Measurements from ENCODE around the gene TMOD3. TPM values are rescaled to one million over a fixed set of nuclear protein-coding genes. Genes with fewer than 3 reads are reported as not detected.
"Not testable (repeated sequence)": the region's sequence is repeated elsewhere in the genome, so short reads cannot be mapped to it uniquely, and the experiment has no call there.

TMOD3 gene
- total and polyA plus RNA-seq, 4 donors = 12.4 to 108 (median 41.1) TPM

DNA sequence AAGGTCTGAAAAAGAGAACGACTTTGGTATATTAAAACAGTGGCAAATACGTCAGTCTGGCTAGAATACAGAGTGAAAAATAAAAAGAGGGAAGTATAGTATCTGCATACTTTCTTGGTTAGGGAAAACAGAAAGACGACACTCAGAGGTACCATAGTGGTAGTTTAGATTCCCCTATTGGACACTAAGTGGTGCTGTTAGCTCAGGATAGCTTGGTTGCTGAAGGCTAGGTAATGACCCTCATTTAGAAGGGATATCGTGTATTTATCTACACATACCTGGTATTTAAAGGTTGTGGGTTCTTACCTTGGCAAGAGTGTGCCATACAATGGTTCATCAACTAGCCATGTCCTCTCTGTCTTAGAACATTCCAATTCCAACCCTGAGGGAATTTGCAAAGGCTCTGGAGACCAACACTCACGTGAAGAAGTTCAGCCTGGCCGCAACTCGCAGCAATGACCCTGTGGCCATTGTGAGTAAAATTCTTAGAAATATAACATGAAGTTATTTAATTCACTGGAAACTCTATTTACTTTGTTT, 47.0 kb upstream of the TMOD3 start:
- TF ChIP-seq, protein P1, sequence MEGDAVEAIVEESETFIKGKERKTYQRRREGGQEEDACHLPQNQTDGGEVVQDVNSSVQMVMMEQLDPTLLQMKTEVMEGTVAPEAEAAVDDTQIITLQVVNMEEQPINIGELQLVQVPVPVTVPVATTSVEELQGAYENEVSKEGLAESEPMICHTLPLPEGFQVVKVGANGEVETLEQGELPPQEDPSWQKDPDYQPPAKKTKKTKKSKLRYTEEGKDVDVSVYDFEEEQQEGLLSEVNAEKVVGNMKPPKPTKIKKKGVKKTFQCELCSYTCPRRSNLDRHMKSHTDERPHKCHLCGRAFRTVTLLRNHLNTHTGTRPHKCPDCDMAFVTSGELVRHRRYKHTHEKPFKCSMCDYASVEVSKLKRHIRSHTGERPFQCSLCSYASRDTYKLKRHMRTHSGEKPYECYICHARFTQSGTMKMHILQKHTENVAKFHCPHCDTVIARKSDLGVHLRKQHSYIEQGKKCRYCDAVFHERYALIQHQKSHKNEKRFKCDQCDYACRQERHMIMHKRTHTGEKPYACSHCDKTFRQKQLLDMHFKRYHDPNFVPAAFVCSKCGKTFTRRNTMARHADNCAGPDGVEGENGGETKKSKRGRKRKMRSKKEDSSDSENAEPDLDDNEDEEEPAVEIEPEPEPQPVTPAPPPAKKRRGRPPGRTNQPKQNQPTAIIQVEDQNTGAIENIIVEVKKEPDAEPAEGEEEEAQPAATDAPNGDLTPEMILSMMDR (IDR thresholded peaks at IDR 0.05; ENCODE audit: control extremely low read depth, extremely low read depth) = no peak
- H3K4me3 ChIP-seq = no peak overlapping the region
- ATAC-seq (ENCODE audit: insufficient read depth, low FRiP score) (no peak), DNase-seq (no peak)
- 85 to 92% methylated on average over 7 of the region's 7 CpGs for WGBS, 2 donors
- no peaks in the 10 kb centered on the region for H3K27me3 ChIP-seq (ENCODE audit: control insufficient read depth in 3 of 3, insufficient read depth in 3 of 3, low read length in 2 of 3)
- H3K9me3 ChIP-seq (ENCODE audit: control insufficient read depth in 4 of 4, insufficient read depth in 3 of 4, low read length in 3 of 4) = no peaks in the 10 kb centered on the region
- H3K27ac ChIP-seq (ENCODE audit: low read depth in 1 of 2, low read length in 1 of 2) = no peak overlapping the region
- H3K36me3 ChIP-seq (ENCODE audit: control insufficient read depth in 4 of 4, insufficient read depth in 4 of 4, low read length in 4 of 4) = peaks cover 2 to 6% (median 4%) of the 10 kb centered on the region in 4 donors
- peaks cover 0 to 1% (median 0%) of the 10 kb centered on the region in 5 donors for H3K4me1 ChIP-seq (ENCODE audit: control insufficient read depth in 5 of 5, insufficient read depth in 5 of 5, low read length in 5 of 5)
- H3K9ac ChIP-seq (ENCODE audit: insufficient read depth in 1 of 2, low read length in 2 of 2) = no peak overlapping the region

DNA sequence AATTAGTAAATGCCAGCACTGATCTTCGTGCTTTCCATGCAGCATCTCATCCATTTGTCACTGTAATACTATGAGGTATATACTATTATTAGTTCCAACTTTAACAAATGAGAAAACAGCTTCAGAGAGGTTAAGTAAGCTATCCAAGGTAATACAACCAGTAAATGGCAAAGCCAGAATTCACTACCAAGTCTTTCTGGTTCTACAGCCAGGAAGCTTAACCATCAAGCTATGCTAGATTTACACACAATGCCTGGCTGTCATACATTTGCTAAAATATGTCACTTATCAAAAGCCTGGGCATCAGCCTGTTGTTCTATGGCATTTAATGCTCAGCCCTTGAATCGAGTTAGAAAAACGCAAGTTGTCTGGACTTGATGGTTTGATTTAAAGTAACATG, 45.5 kb upstream of the TMOD3 start:
- no peak for ATAC-seq (ENCODE audit: insufficient read depth, low FRiP score)
- Histone ChIP-seq H3K9ac (ENCODE audit: insufficient read depth in 1 of 2, low read length in 2 of 2) (no peak overlapping the region), H3K27me3 (ENCODE audit: control insufficient read depth in 3 of 3, insufficient read depth in 3 of 3, low read length in 2 of 3) (no peaks in the 10 kb centered on the region), H3K27ac (ENCODE audit: low read depth in 1 of 2, low read length in 1 of 2) (no peak overlapping the region), H3K4me1 (ENCODE audit: control insufficient read depth in 5 of 5, insufficient read depth in 5 of 5, low read length in 5 of 5) (peaks cover 0 to 1% (median 0%) of the 10 kb centered on the region in 5 donors), H3K36me3 (ENCODE audit: control insufficient read depth in 4 of 4, insufficient read depth in 4 of 4, low read length in 4 of 4) (peaks cover 2 to 6% (median 4%) of the 10 kb centered on the region in 4 donors), H3K4me3 (no peak overlapping the region), H3K9me3 (ENCODE audit: control insufficient read depth in 4 of 4, insufficient read depth in 3 of 4, low read length in 3 of 4) (no peaks in the 10 kb centered on the region)
- DNase-seq = no peak
- TF ChIP-seq, protein P1 (IDR thresholded peaks at IDR 0.05; ENCODE audit: control extremely low read depth, extremely low read depth) = no peak
- 95% methylated on average over 3 of the region's 3 CpGs for WGBS, 2 donors

DNA sequence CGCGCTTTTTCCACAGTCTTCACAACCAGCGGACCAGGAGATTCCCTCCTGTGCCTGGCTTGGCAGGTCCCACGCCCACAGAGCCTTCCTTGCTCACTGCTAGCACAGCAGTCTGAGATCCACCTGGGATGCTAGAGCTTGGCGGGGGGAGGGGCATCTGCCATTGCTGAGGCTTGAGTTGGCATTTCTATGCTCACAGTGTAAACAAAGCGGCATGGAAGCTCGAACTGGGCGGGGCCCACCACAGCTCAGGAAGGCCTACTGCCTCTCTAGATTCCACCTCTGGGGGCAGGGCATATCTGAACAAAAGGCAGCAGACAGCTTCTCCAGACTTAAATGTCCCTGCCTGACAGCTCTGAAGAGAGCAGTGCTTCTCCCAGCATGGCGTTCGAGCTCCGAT, 42.3 kb upstream of the TMOD3 start:
- H3K4me3 ChIP-seq; H3K27me3 ChIP-seq (ENCODE audit: control insufficient read depth in 3 of 3, insufficient read depth in 3 of 3, low read length in 2 of 3); H3K9ac ChIP-seq (ENCODE audit: insufficient read depth in 1 of 2, low read length in 2 of 2); H3K27ac ChIP-seq (ENCODE audit: low read depth in 1 of 2, low read length in 1 of 2); H3K4me1 ChIP-seq (ENCODE audit: control insufficient read depth in 5 of 5, insufficient read depth in 5 of 5, low read length in 5 of 5); H3K36me3 ChIP-seq (ENCODE audit: control insufficient read depth in 4 of 4, insufficient read depth in 4 of 4, low read length in 4 of 4); ATAC-seq (ENCODE audit: insufficient read depth, low FRiP score); H3K9me3 ChIP-seq (ENCODE audit: control insufficient read depth in 4 of 4, insufficient read depth in 3 of 4, low read length in 3 of 4); DNase-seq: not testable (repeated sequence)
- 89 to 93% methylated on average over 11 of the region's 11 CpGs for WGBS, 2 donors

DNA sequence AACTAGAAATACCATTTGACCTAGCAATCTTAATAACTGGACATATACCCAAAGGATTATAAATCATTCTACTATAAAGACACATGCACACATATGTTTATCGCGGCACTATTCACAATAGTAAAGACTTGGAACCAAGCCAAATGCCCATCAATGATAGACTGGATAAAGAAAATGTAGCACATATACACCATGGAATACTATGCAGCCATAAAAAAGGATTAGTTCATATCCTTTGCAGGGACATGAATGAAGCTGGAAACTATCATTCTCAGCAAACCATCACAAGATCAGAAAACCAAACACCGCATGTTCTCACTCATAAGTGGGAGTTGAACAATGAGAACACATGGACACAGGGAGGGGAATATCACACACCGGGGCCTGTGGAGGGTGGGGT, 37.0 kb upstream of the TMOD3 start:
- 96 to 99% methylated on average over 4 of the region's 4 CpGs for WGBS, 2 donors

More for the DNA sequence above, 37.0 kb upstream of the TMOD3 start:
- H3K9ac ChIP-seq (ENCODE audit: insufficient read depth in 1 of 2, low read length in 2 of 2); H3K9me3 ChIP-seq (ENCODE audit: control insufficient read depth in 4 of 4, insufficient read depth in 3 of 4, low read length in 3 of 4); H3K27ac ChIP-seq (ENCODE audit: low read depth in 1 of 2, low read length in 1 of 2); H3K27me3 ChIP-seq (ENCODE audit: control insufficient read depth in 3 of 3, insufficient read depth in 3 of 3, low read length in 2 of 3); DNase-seq; H3K4me3 ChIP-seq; H3K36me3 ChIP-seq (ENCODE audit: control insufficient read depth in 4 of 4, insufficient read depth in 4 of 4, low read length in 4 of 4); ATAC-seq (ENCODE audit: insufficient read depth, low FRiP score): not testable (repeated sequence)
- peaks cover 0 to 13% (median 0%) of the 10 kb centered on the region in 5 donors for H3K4me1 ChIP-seq (ENCODE audit: control insufficient read depth in 5 of 5, insufficient read depth in 5 of 5, low read length in 5 of 5)

All from lung (tissue), 12 donors.